GM18951 (cell line): ENCODE results near the gene EPDR1.

ENCODE experiments used
- POLR2A ChIP-seq: IDR thresholded peaks from 4 replicates; pipeline ENCODE4 v1.6.1; 2011; ENCODE audit warnings: mild to moderate bottlenecking; ENCODE audit not compliant: insufficient read length, insufficient read depth; ENCODE audit errors: extremely low read depth
- in situ Hi-C: fragments of 300-500 bp; cut with MboI; formaldehyde crosslinking; loops from one replicate; pipeline ENCODE4 v1.12.0; 2022; ENCODE audit warnings: low sequenced_read_pairs, mixed read lengths, inconsistent platforms; ENCODE audit not compliant: unreplicated experiment

EPDR1 gene

GRCh38 chr7:37973915-37974314 is 53.5 kb downstream of the EPDR1 start:
- in situ Hi-C loops, result no loop called here
- no peak for TF ChIP-seq POLR2A

DNA sequence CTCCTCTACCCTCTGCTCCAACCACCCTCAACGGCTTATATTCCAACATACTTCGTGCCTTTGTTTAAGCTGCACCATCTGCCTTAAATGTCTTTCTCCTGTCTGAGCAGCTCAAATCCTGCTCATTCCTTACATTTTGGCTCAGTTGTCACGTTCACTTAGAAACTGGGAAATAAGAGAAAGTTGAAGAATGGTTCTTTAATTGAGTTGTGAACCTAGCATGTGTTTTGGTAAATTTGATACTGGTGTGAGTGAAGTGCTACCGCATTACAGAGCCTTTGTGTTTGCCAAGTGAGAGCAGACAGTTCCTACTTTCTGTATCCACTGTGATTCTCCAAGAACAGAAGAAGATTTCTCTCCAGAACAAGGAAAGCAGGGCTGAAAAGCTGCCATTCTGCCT is 54.3 kb downstream of the EPDR1 start:
- no peak for TF ChIP-seq POLR2A
- in situ Hi-C loops, result no loop called here

GRCh38 chr7:37977243-37977642 is 56.8 kb downstream of the EPDR1 start:
- TF ChIP-seq POLR2A, result no peak
- in situ Hi-C loops, result no loop called here

DNA sequence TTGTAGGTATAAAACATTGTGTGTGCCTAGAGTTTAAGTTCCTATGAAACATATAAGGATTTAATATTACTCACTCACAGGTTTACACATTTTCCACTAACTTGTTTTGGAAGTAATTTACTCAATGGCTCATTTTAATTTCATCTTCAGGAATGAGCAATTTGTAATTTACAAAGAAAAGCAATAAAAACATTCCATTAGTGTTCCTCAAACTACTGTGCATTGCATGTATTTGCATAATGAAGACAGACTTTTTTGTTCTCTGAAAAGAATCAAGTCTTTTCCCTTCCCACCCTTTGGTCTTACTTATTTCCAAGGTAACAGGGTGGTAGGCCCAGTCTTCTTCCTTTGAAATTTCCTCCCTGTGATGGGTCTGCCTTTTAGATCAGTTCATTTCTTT is 61.2 kb downstream of the EPDR1 start:
- in situ Hi-C loops, result no loop called here
- no peak for TF ChIP-seq POLR2A

GRCh38 chr7:37982423-37982822 is 62.0 kb downstream of the EPDR1 start:
- in situ Hi-C loops, result no loop called here
- TF ChIP-seq POLR2A, result no peak

DNA sequence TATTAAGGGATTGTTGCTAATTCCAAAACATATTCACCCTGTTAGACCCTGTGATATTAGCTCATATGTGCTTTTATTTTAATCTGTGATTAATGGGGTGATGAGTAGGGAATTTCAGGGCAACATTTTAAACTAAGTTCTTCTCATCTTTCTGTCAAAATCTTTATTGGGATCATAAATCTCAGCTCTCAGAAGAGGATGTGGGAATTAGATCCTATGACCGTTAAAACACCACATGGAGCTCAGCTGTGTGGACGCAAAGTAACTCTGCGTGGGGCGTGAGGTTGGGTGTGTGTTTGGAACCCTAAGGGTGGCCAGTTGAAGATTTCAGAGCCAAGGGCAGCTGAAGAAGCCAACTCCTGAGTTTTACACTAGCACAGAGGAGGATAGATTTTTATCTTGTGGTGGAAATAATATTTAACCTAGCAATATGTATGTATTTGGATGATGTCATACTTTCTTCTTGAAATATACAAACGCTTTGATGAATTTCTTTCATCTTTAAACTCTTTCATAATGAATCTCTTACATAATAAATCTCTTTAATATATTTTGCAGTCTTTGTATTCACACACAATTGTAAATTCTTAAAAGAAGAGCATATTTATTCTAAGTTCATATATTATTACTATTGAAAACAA is 64.4 kb downstream of the EPDR1 start:
- no peak for TF ChIP-seq POLR2A
- in situ Hi-C loops, result no loop called here

GRCh38 chr7:37986908-37987330 is 66.5 kb downstream of the EPDR1 start:
- TF ChIP-seq POLR2A, result no peak
- in situ Hi-C loops, result no loop called here

GRCh38 chr7:37987732-37988131 is 67.3 kb downstream of the EPDR1 start:
- TF ChIP-seq POLR2A, result no peak
- in situ Hi-C loops, result no loop called here

- TF ChIP-seq POLR2A, result no peak
- in situ Hi-C loops, result no loop called here
Measured at GRCh38 chr7:37988721-37989650, 68.5 kb downstream of the EPDR1 start.

- in situ Hi-C loops, result no loop called here
- no peak for TF ChIP-seq POLR2A
Measured at GRCh38 chr7:37990337-37990736, 69.9 kb downstream of the EPDR1 start.

GRCh38 chr7:37993060-37993501 is 72.6 kb downstream of the EPDR1 start:
- TF ChIP-seq POLR2A, result no peak
- in situ Hi-C loops, result no loop called here

DNA sequence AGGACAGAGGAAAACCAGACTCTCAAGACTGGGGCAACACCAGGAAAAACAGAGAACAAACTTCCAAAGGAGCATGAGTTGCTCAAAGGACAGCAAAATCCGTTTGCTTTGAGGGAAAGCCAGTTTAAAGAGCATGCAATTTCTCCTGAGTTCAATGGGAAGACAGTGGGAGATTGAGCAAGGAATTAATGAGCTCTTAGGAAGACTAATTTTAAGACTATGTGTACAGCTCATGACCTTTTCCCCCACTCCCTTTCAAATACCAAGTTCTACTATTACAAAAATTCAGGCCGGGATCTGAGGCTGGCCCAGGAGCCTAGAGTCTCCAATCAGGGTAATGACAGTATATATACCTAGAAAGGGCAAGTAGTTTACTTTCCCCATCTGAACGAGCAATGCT is 79.2 kb downstream of the EPDR1 start:
- in situ Hi-C loops, result no loop called here

GRCh38 chr7:38000272-38000671 is 79.8 kb downstream of the EPDR1 start:
- no peak for TF ChIP-seq POLR2A
- in situ Hi-C loops, result no loop called here

More for the DNA sequence above, 79.2 kb downstream of the EPDR1 start:
- TF ChIP-seq POLR2A, result no peak
